IMR-90 (cell line): Measurements from ENCODE around the gene NEMF. TPM values are rescaled to one million over a fixed set of nuclear protein-coding genes. Genes with fewer than 3 reads are reported as not detected.

Source experiments
- ATAC-seq: fragments of 200-7000 bp; cut with Tn5 transposase; 2 replicates; pipeline ENCODE4 v1.9.1; 2020; ENCODE audit warnings: low read depth, mild to moderate bottlenecking, moderate library complexity
- BruUV-seq: library from RNA; stranded (reverse); fragments of 400-500 nt; replicated peaks from 2 replicates; lab custom pipeline; 2021; lab: Mats Ljungman, UMichigan
- CTCF ChIA-PET: fragments of 300-600 bp; formaldehyde crosslinking; extraction: SDS; loops from one replicate; lab custom pipeline; 2021; ENCODE audit warnings: antibody characterized with exemption; lab: Yijun Ruan, JAX
- POLR2A ChIA-PET: fragments of 300-600 bp; sonication (Branson Sonifier 250); formaldehyde crosslinking; loops from one replicate; lab custom pipeline; 2022; ENCODE audit warnings: antibody characterized with exemption; ENCODE audit not compliant: unreplicated experiment; lab: Charles Lee
- DNase-seq: peaks from one replicate; pipeline ENCODE4 v3.0.0; 2013
- H2AFZ ChIP-seq: replicated peaks from 2 replicates; pipeline ENCODE3; 2013; ENCODE audit warnings: low read length, mild to moderate bottlenecking; ENCODE audit not compliant: poor library complexity
- H2AK5ac ChIP-seq: 2 replicates; pipeline ENCODE4 v1.6.1; 2013; ENCODE audit warnings: low read depth, low read length, inconsistent platforms
- H2AK9ac ChIP-seq: replicated peaks from 2 replicates; pipeline ENCODE3; 2013; ENCODE audit warnings: mild to moderate bottlenecking, low read depth, low read length, moderate library complexity; ENCODE audit not compliant: poor library complexity
- H2BK120ac ChIP-seq: 2 replicates; pipeline ENCODE4 v1.6.1; 2013; ENCODE audit warnings: low read depth, low read length, inconsistent platforms
- H2BK15ac ChIP-seq: 3 replicates; pipeline ENCODE4 v1.6.1; 2013; ENCODE audit warnings: low read depth, low read length, inconsistent platforms
- H2BK20ac ChIP-seq: 2 replicates; pipeline ENCODE4 v1.6.1; 2013; ENCODE audit warnings: low read depth, mild to moderate bottlenecking, inconsistent platforms, low read length, moderate library complexity
- H2BK5ac ChIP-seq: 2 replicates; pipeline ENCODE4 v1.6.1; 2013; ENCODE audit warnings: mild to moderate bottlenecking, low read depth, low read length, inconsistent platforms; ENCODE audit not compliant: poor library complexity, severe bottlenecking
- H3K14ac ChIP-seq: replicated peaks from 2 replicates; pipeline ENCODE4 v1.6.1; 2013; ENCODE audit warnings: low read depth, low read length, inconsistent platforms
- H3K18ac ChIP-seq: 2 replicates; pipeline ENCODE4 v1.6.1; 2013; ENCODE audit warnings: low read depth, low read length, control low read depth
- H3K23ac ChIP-seq: 2 replicates; pipeline ENCODE4 v1.6.1; 2013; ENCODE audit warnings: low read depth, low read length, inconsistent platforms
- H3K27ac ChIP-seq: 2 replicates; pipeline ENCODE4 v1.5.1; 2013; ENCODE audit warnings: mild to moderate bottlenecking, control low read depth, low read length; ENCODE audit not compliant: insufficient read depth
- H3K27me3 ChIP-seq: 2 replicates; pipeline ENCODE4 v1.6.1; 2013; ENCODE audit warnings: low read length; ENCODE audit not compliant: control insufficient read depth, insufficient read depth
- H3K36me3 ChIP-seq: 2 replicates; pipeline ENCODE4 v1.6.1; 2013; ENCODE audit warnings: low read length, mixed read lengths; ENCODE audit not compliant: control insufficient read depth, insufficient read depth
- H3K4ac ChIP-seq: 2 replicates; pipeline ENCODE4 v1.6.1; 2013; ENCODE audit warnings: low read depth, low read length, inconsistent platforms
- H3K4me1 ChIP-seq: 2 replicates; pipeline ENCODE4 v1.6.1; 2013; ENCODE audit warnings: low read length, mixed read lengths; ENCODE audit not compliant: control insufficient read depth, insufficient read depth
- H3K4me2 ChIP-seq: 2 replicates; pipeline ENCODE4 v1.6.1; 2013; ENCODE audit warnings: low read depth, mild to moderate bottlenecking, control low read depth, low read length, moderate library complexity
- H3K4me3 ChIP-seq: 2 replicates; pipeline ENCODE4 v1.5.1; 2013; ENCODE audit warnings: low read depth, mild to moderate bottlenecking, control low read depth, low read length, moderate library complexity; ENCODE audit not compliant: insufficient read depth
- H3K56ac ChIP-seq: 2 replicates; pipeline ENCODE4 v1.6.1; 2013; ENCODE audit warnings: low read length, inconsistent platforms; ENCODE audit not compliant: insufficient read depth; ENCODE audit errors: extremely low read depth
- H3K79me1 ChIP-seq, 2 experiments: 2 replicates each; pipeline ENCODE4 v1.6.1; 2013; ENCODE audit warnings: low read length in 2 of 2, inconsistent platforms in 1 of 2, low read depth in 1 of 2
- H3K9ac ChIP-seq: 2 replicates; pipeline ENCODE4 v1.6.1; 2013; ENCODE audit warnings: low read depth, low read length, control low read depth
- H3K9me1 ChIP-seq: 2 replicates; pipeline ENCODE4 v1.6.1; 2013; ENCODE audit warnings: low read length, inconsistent platforms; ENCODE audit not compliant: insufficient read depth
- H3K9me3 ChIP-seq: 2 replicates; pipeline ENCODE4 v1.6.1; 2013; ENCODE audit warnings: low read length; ENCODE audit not compliant: control insufficient read depth, insufficient read depth
- H4K20me1 ChIP-seq: 2 replicates; pipeline ENCODE4 v1.6.1; 2013; ENCODE audit warnings: low read length, inconsistent platforms; ENCODE audit not compliant: insufficient read depth
- H4K5ac ChIP-seq: 2 replicates; pipeline ENCODE4 v1.6.1; 2013; ENCODE audit warnings: mild to moderate bottlenecking, low read depth, low read length, control low read depth
- H4K8ac ChIP-seq, 2 experiments: 2 replicates each; pipeline ENCODE4 v1.6.1; 2013; ENCODE audit warnings: low read depth in 2 of 2, low read length in 2 of 2, control low read depth in 1 of 2, inconsistent platforms in 1 of 2
- H4K91ac ChIP-seq: 2 replicates; pipeline ENCODE4 v1.6.1; 2013; ENCODE audit warnings: low read depth, low read length, inconsistent platforms; ENCODE audit not compliant: insufficient read depth
- CHD1 ChIP-seq: IDR thresholded peaks from 2 replicates; pipeline ENCODE4 v1.6.1; 2012; ENCODE audit warnings: low read depth, low read length, improper control_type of control experiment
- FOS ChIP-seq: fragments of 150-350 bp; IDR thresholded peaks from 2 replicates; pipeline ENCODE4 v1.6.1; 2016; ENCODE audit warnings: low read depth, low read length
- NFE2L2 ChIP-seq: fragments of 150-350 bp; IDR thresholded peaks from 2 replicates; pipeline ENCODE4 v1.6.1; 2016; ENCODE audit warnings: low read depth, mild to moderate bottlenecking, low read length
- RAD21 ChIP-seq: IDR thresholded peaks from 2 replicates; pipeline ENCODE4 v1.6.1; 2012; ENCODE audit warnings: low read length, improper control_type of control experiment
- RCOR1 ChIP-seq: IDR thresholded peaks from 2 replicates; pipeline ENCODE4 v1.6.1; 2012; ENCODE audit warnings: mild to moderate bottlenecking, low read length, improper control_type of control experiment; ENCODE audit not compliant: insufficient replicate concordance
- WGBS, 2 experiments: methylation state at CpG; one replicate each; pipeline versions ENCODE4 v1.1.5 to v1.1.7; 2013; ENCODE audit warnings: missing lambda C conversion rate in 2 of 2; ENCODE audit not compliant: insufficient read length in 1 of 2; ENCODE audit errors: extremely low coverage in 2 of 2; 5-methylcytosine and 5-hydroxymethylcytosine counted together
- dilution Hi-C: fragments of 300-500 bp; cut with HindIII; formaldehyde crosslinking; loops from one replicate; pipeline ENCODE4 v1.14.3; 2018; ENCODE audit warnings: low sequenced_read_pairs; ENCODE audit not compliant: unreplicated experiment
- in situ Hi-C: fragments of 300-500 bp; cut with MboI; formaldehyde crosslinking; loops from 3 replicates; pipeline ENCODE4 v1.14.3; 2019; ENCODE audit warnings: low sequenced_read_pairs, inconsistent platforms, mixed read lengths
- intact Hi-C: fragments of 100-400 bp; cut with micrococcal nuclease; formaldehyde crosslinking; loops from 2 replicates; pipeline ENCODE4 v1.10.0; 2022
- polyA plus RNA-seq, 3 experiments: library from polyadenylated mRNA; depleted of rRNA; stranded (reverse); fragments of >200 nt; gene quantifications; 2 replicates each; pipeline ENCODE4 v1.2.3, GENCODE V29; 2012; ENCODE audit warnings: low replicate concordance in 1 of 3
- total RNA-seq: library from RNA; depleted of rRNA; stranded (reverse); fragments of >200 nt; gene quantifications from 2 replicates; pipeline ENCODE4 v1.2.3, GENCODE V29; 2012

The NEMF gene
- total and polyA plus RNA-seq, 2 of the 4 experiments (the other 2 are of a cell fraction) = 19.5 to 30.5 TPM

GRCh38 chr14:49882826-49883694 lies 30.5 kb upstream of the NEMF start:
- H3K14ac ChIP-seq = peak overlapping the region; percentile 59; the same call in 1 of the 2 replicates
- no peaks in the 10 kb centered on the region for H3K9me3 ChIP-seq
- H2AFZ ChIP-seq = peak overlapping the region; percentile 51
- no peak overlapping the region for H3K18ac ChIP-seq
- H2BK120ac ChIP-seq = no peak overlapping the region
- H3K27ac ChIP-seq = no peak overlapping the region
- WGBS, 2 experiments = 81% methylated on average over 6 of the region's 18 CpGs; no CpG with 5 or more reads in 1 of the 2 experiments
- in situ Hi-C loops (no loop called here), dilution Hi-C loops (no loop called here), intact Hi-C loops (no loop called here)
- no peak overlapping the region for H3K23ac ChIP-seq
- H3K56ac ChIP-seq = no peak overlapping the region
- H3K79me1 ChIP-seq = no peaks in the 10 kb centered on the region
- POLR2A ChIA-PET = no interaction called here
- no peaks in the 10 kb centered on the region for H4K20me1 ChIP-seq
- peak overlapping the region; percentile 55 for H2AK9ac ChIP-seq
- no peaks in the 10 kb centered on the region for H3K4me1 ChIP-seq
- H3K9ac ChIP-seq = no peak overlapping the region
- no TSS peak for BruUV-seq
- CTCF ChIA-PET = interaction anchor here (0.6 kb wide), 1 partner anchor 211 kb away, joined by 3 read pairs; no protein-coding TSS in a partner anchor
- H3K4ac ChIP-seq = no peak overlapping the region; the same call in 1 of the 2 replicates
- 0 out of 4 replicates have a peak overlapping the region, but pooled peaks of 1 of the 2 experiments have one; percentile 9 for H4K8ac ChIP-seq
- H2BK15ac ChIP-seq = no peak overlapping the region
- no peak overlapping the region for H2BK20ac ChIP-seq
- no peak for ATAC-seq
- no peak overlapping the region for H4K91ac ChIP-seq
- no peak for DNase-seq
- no peaks in the 10 kb centered on the region for H3K9me1 ChIP-seq
- no peaks in the 10 kb centered on the region for H3K27me3 ChIP-seq
- H3K4me3 ChIP-seq = no peak overlapping the region
- no peaks in the 10 kb centered on the region for H3K36me3 ChIP-seq
- TF ChIP-seq RAD21 (no peak), FOS (no peak), NFE2L2 (no peak), CHD1 (no peak), RCOR1 (no peak)
- H2AK5ac ChIP-seq = no peak overlapping the region
- no peak overlapping the region for H4K5ac ChIP-seq
- no peak overlapping the region for H2BK5ac ChIP-seq
- no peak overlapping the region for H3K4me2 ChIP-seq
